Measurements from ENCODE around the gene TBR1. TPM values are rescaled to one million over a fixed set of nuclear protein-coding genes. Genes with fewer than 3 reads are reported as not detected.

TBR1 gene
- total RNA-seq, 2 experiments from 2014 or later = not detected

DNA sequence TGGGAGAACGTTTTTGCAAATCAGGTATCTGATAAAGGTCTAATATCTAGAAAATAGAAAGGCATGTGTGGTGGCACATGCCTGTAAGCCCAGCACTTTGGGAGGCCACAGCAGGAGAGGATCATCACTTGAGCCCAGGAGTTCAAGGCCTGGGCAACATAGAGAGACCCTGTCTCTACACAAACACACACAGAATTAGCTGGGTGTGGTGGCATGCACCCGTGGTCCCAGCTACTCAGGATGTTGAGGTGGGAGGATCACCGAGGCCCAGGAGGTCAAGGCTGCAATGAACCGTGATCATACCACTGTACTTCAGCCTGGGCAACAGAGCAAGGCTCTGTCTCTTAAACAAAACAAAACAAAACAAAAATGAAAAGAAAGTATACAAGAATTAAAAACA lies 13.8 kb upstream of the TBR1 start:
- intact Hi-C loops (cut with micrococcal nuclease) = no loop called here
- Mint-ChIP-seq H3K9me3 (no peaks in the 10 kb centered on the region), H3K4me1 (ENCODE audit: low read depth) (no peaks in the 10 kb centered on the region), H3K27me3 (no peaks in the 10 kb centered on the region), H3K27ac (no peak overlapping the region), H3K4me3 (no peak overlapping the region), H3K36me3 (ENCODE audit: low read depth) (peaks cover 26% of the 10 kb centered on the region)
- DNase-seq = no peak
- ATAC-seq = no peak
- CTCF ChIA-PET = no interaction called here
- TF ChIP-seq, protein P1, sequence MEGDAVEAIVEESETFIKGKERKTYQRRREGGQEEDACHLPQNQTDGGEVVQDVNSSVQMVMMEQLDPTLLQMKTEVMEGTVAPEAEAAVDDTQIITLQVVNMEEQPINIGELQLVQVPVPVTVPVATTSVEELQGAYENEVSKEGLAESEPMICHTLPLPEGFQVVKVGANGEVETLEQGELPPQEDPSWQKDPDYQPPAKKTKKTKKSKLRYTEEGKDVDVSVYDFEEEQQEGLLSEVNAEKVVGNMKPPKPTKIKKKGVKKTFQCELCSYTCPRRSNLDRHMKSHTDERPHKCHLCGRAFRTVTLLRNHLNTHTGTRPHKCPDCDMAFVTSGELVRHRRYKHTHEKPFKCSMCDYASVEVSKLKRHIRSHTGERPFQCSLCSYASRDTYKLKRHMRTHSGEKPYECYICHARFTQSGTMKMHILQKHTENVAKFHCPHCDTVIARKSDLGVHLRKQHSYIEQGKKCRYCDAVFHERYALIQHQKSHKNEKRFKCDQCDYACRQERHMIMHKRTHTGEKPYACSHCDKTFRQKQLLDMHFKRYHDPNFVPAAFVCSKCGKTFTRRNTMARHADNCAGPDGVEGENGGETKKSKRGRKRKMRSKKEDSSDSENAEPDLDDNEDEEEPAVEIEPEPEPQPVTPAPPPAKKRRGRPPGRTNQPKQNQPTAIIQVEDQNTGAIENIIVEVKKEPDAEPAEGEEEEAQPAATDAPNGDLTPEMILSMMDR (IDR thresholded peaks at IDR 0.05) = no peak
- POLR2A ChIA-PET = no interaction called here

DNA sequence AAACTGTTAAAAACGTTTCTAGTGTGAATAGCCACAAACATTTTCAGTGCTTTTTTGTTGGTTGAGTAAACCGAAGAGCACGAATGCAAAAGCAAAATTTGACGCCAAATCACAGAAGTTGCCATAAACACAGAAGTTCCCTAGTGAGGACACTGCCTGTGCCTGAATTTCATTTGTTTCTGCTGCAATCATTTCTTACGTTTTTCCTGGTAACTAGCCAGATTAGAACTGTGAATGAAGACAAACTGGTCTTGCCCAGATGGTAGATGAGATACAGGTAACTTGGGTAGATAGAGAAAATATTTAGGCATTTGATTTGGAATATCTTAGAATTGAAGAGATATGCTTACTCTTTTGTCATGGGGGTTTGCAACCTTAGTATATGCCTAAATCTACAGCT lies 9.8 kb upstream of the TBR1 start:
- Mint-ChIP-seq H3K4me1 (ENCODE audit: low read depth) (no peaks in the 10 kb centered on the region), H3K36me3 (ENCODE audit: low read depth) (peaks cover 22% of the 10 kb centered on the region), H3K4me3 (no peak overlapping the region), H3K9me3 (no peaks in the 10 kb centered on the region), H3K27me3 (no peaks in the 10 kb centered on the region), H3K27ac (no peak overlapping the region)
- intact Hi-C loops (cut with micrococcal nuclease) = no loop called here
- ChIA-PET POLR2A (no interaction called here), CTCF (no interaction called here)
- no peak for ATAC-seq
- no peak for DNase-seq
- TF ChIP-seq, protein P1 (IDR thresholded peaks at IDR 0.05) = no peak

DNA sequence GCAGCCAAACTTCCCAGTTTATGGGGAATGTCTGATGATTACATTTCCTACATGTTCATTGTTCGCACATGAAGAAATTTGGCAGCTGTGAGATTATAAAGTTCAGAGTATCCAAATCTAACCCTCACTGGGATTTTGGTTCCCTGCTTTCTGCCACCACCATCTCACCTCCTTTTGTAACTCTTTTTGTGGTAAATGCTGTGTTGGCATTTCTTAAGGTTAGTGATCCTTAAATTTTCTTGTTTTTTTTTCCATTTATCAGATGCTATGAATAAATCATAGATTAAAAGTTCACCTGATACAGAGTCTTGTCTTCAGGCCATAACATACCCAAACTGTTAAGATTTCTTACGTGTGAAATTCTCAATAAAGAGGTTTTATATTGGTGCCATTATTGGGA lies 8.5 kb upstream of the TBR1 start:
- no peaks in the 10 kb centered on the region for H3K9me3 Mint-ChIP-seq
- no peaks in the 10 kb centered on the region for H3K4me1 Mint-ChIP-seq (ENCODE audit: low read depth)
- no peaks in the 10 kb centered on the region for H3K27me3 Mint-ChIP-seq
- no peak overlapping the region for H3K27ac Mint-ChIP-seq
- CTCF ChIA-PET = no interaction called here
- TF ChIP-seq, protein P1 (IDR thresholded peaks at IDR 0.05) = no peak
- intact Hi-C loops (cut with micrococcal nuclease) = no loop called here
- DNase-seq (no peak), ATAC-seq (no peak)
- H3K36me3 Mint-ChIP-seq (ENCODE audit: low read depth) = peaks cover 19% of the 10 kb centered on the region
- POLR2A ChIA-PET = no interaction called here
- no peak overlapping the region for H3K4me3 Mint-ChIP-seq

DNA sequence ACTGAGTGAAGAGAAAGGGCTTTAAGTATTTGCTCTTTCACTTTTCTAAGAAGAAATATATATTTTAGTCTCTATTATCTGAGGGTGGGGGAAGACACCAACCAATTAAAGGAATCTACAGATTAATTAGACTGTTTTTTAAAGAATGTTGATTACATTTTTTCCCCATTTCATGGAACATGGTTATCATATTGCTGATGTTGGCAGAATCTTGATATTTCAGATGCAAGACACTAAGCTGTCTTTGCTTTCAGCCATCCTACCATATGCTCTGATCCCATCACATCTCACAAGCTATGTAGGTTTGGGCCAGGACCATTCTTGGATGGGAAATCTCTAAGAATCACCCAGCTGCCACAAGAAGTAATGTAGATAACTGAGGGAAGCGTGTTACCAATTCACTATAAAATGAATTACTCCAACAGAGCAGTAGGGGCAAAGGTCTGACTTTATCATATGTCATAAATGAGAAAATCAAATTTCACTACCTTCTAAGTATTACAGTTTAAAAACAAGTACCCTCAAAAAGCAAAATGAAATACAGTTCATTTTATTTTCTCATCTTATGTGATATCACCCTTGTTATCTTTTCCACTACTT lies 6.7 kb upstream of the TBR1 start:
- TF ChIP-seq, protein P1 (IDR thresholded peaks at IDR 0.05) = no peak
- CTCF ChIA-PET = no interaction called here
- Mint-ChIP-seq H3K4me3 (no peak overlapping the region), H3K9me3 (no peaks in the 10 kb centered on the region), H3K36me3 (ENCODE audit: low read depth) (peaks cover 16% of the 10 kb centered on the region), H3K27ac (no peak overlapping the region), H3K4me1 (ENCODE audit: low read depth) (peaks cover 3% of the 10 kb centered on the region), H3K27me3 (peaks cover 4% of the 10 kb centered on the region)
- DNase-seq (no peak), ATAC-seq (no peak)
- POLR2A ChIA-PET = interaction anchor here (0.6 kb wide), 1 partner anchor 389 kb away, joined by 3 read pairs; no protein-coding TSS in a partner anchor
- intact Hi-C loops (cut with micrococcal nuclease) = no loop called here

DNA sequence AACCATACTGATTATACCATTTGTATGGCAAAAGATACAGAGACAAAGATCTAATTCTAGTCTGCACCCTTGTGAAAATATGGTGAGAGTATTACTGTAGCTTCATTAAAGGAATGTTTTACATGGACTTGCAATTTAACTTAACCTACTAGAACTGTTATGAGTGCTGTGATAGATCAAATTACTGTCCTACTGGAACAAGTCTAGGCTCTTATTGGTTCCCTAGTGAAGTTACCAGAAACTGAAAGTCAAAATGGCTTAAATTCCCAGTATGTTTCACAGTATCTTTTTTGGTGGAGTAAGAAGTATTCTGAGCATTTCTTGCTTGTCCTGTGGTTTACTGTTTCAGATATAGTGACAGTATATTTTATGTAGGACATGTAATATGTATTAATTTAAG lies 3.8 kb upstream of the TBR1 start:
- no peak for ATAC-seq
- ChIA-PET POLR2A (no interaction called here), CTCF (no interaction called here)
- Mint-ChIP-seq H3K27ac (no peak overlapping the region), H3K9me3 (no peaks in the 10 kb centered on the region), H3K36me3 (ENCODE audit: low read depth) (peaks cover 16% of the 10 kb centered on the region), H3K27me3 (peaks cover 26% of the 10 kb centered on the region), H3K4me3 (no peak overlapping the region), H3K4me1 (ENCODE audit: low read depth) (peaks cover 25% of the 10 kb centered on the region)
- intact Hi-C loops (cut with micrococcal nuclease) = no loop called here
- DNase-seq = no peak
- TF ChIP-seq, protein P1 (IDR thresholded peaks at IDR 0.05) = no peak
